ENCODE results near the gene ZNF358.

Gene ZNF358

GRCh38 chr19:7515645-7516151 lies at the start of gene ZNF358:
Gene ZNF358, plus strand, starts transcription at chr19:7516103. Its CDS starts 3,140 bp downstream, at chr19:7519243.
- H3K4me1 ChIP-seq (ENCODE audit: insufficient read depth, poor library complexity, severe bottlenecking), result no peaks in the 10 kb centered on the region
- no peaks in the 10 kb centered on the region for H3K27me3 ChIP-seq (ENCODE audit: insufficient read depth, poor library complexity, severe bottlenecking)
- TF ChIP-seq CTCF (IDR thresholded peaks at IDR 0.05; ENCODE audit: poor library complexity, severe bottlenecking), result no peak
- H3K9me3 ChIP-seq (ENCODE audit: severe bottlenecking), result no peaks in the 10 kb centered on the region
- H3K36me3 ChIP-seq (ENCODE audit: low read depth), result no peaks in the 10 kb centered on the region
- ATAC-seq (ENCODE audit: low read depth) (peak; percentile 85), DNase-seq (ENCODE audit: low spot score) (no peak)
- peak within 1 kb of the TSS; percentile 42 for H3K4me3 ChIP-seq (ENCODE audit: severe bottlenecking)
- peak within 1 kb of the TSS; percentile 45 for H3K27ac ChIP-seq (ENCODE audit: poor library complexity, severe bottlenecking)

- Histone ChIP-seq H3K27ac (ENCODE audit: poor library complexity, severe bottlenecking) (no peak overlapping the region), H3K9me3 (ENCODE audit: severe bottlenecking) (no peaks in the 10 kb centered on the region), H3K4me1 (ENCODE audit: insufficient read depth, poor library complexity, severe bottlenecking) (no peaks in the 10 kb centered on the region), H3K36me3 (ENCODE audit: low read depth) (peaks cover 66% of the 10 kb centered on the region), H3K4me3 (ENCODE audit: severe bottlenecking) (no peak overlapping the region), H3K27me3 (ENCODE audit: insufficient read depth, poor library complexity, severe bottlenecking) (no peaks in the 10 kb centered on the region)
- ATAC-seq (ENCODE audit: low read depth) (no peak), DNase-seq (ENCODE audit: low spot score) (no peak)
- no peak for TF ChIP-seq CTCF (IDR thresholded peaks at IDR 0.05; ENCODE audit: poor library complexity, severe bottlenecking)
Measured at GRCh38 chr19:7467009-7467989, 48.6 kb upstream of the ZNF358 start.

GRCh38 chr19:7468840-7469239 lies 47.1 kb upstream of the ZNF358 start:
- no peak for DNase-seq (ENCODE audit: low spot score)
- Histone ChIP-seq H3K4me1 (ENCODE audit: insufficient read depth, poor library complexity, severe bottlenecking) (no peaks in the 10 kb centered on the region), H3K27ac (ENCODE audit: poor library complexity, severe bottlenecking) (no peak overlapping the region), H3K4me3 (ENCODE audit: severe bottlenecking) (no peak overlapping the region), H3K36me3 (ENCODE audit: low read depth) (peaks cover 55% of the 10 kb centered on the region), H3K27me3 (ENCODE audit: insufficient read depth, poor library complexity, severe bottlenecking) (no peaks in the 10 kb centered on the region), H3K9me3 (ENCODE audit: severe bottlenecking) (no peaks in the 10 kb centered on the region)
- no peak for ATAC-seq (ENCODE audit: low read depth)
- no peak for TF ChIP-seq CTCF (IDR thresholded peaks at IDR 0.05; ENCODE audit: poor library complexity, severe bottlenecking)

- no peak overlapping the region for H3K27ac ChIP-seq (ENCODE audit: poor library complexity, severe bottlenecking)
- H3K9me3 ChIP-seq (ENCODE audit: severe bottlenecking), result no peaks in the 10 kb centered on the region
- no peaks in the 10 kb centered on the region for H3K27me3 ChIP-seq (ENCODE audit: insufficient read depth, poor library complexity, severe bottlenecking)
- no peaks in the 10 kb centered on the region for H3K4me1 ChIP-seq (ENCODE audit: insufficient read depth, poor library complexity, severe bottlenecking)
- ATAC-seq (ENCODE audit: low read depth), result no peak
- peaks cover 45% of the 10 kb centered on the region for H3K36me3 ChIP-seq (ENCODE audit: low read depth)
- DNase-seq (ENCODE audit: low spot score), result no peak
- no peak overlapping the region for H3K4me3 ChIP-seq (ENCODE audit: severe bottlenecking)
- TF ChIP-seq CTCF (IDR thresholded peaks at IDR 0.05; ENCODE audit: poor library complexity, severe bottlenecking), result no peak
Measured at GRCh38 chr19:7469669-7470285, 46.1 kb upstream of the ZNF358 start.
